ENCODE measurements around the gene FRRS1L.

FRRS1L gene

GRCh38 chr9:109166771-109167601 lies at the start of gene FRRS1L:
FRRS1L (minus strand) TSS chr9:109167249; CDS start chr9:109167138, 111 bp downstream.
- no peak for DNase-seq

GRCh38 chr9:109214414-109214813 lies 47.4 kb upstream of the FRRS1L start:
- DNase-seq, result no peak

- DNase-seq, result no peak
Observed at GRCh38 chr9:109213285-109214121, 46.5 kb upstream of the FRRS1L start.

GRCh38 chr9:109212768-109213167 lies 45.7 kb upstream of the FRRS1L start:
- DNase-seq, result no peak

GRCh38 chr9:109206670-109207069 lies 39.6 kb upstream of the FRRS1L start:
- DNase-seq, result no peak

GRCh38 chr9:109205526-109205925 lies 38.5 kb upstream of the FRRS1L start:
- DNase-seq, result no peak

GRCh38 chr9:109203761-109204360 lies 36.8 kb upstream of the FRRS1L start:
- DNase-seq, result no peak

GRCh38 chr9:109199676-109200075 lies 32.6 kb upstream of the FRRS1L start:
- no peak for DNase-seq

- no peak for DNase-seq
Observed at GRCh38 chr9:109198736-109199382, 31.8 kb upstream of the FRRS1L start.

- no peak for DNase-seq
Observed at GRCh38 chr9:109193974-109194556, 27.0 kb upstream of the FRRS1L start.

GRCh38 chr9:109192732-109193361 lies 25.8 kb upstream of the FRRS1L start:
- no peak for DNase-seq

GRCh38 chr9:109191746-109192145 lies 24.7 kb upstream of the FRRS1L start:
- no peak for DNase-seq

- no peak for DNase-seq
Observed at GRCh38 chr9:109190151-109190550, 23.1 kb upstream of the FRRS1L start.

- no peak for DNase-seq
Observed at GRCh38 chr9:109186857-109187520, 19.9 kb upstream of the FRRS1L start.

- DNase-seq, result no peak
Observed at GRCh38 chr9:109182940-109183798, 16.1 kb upstream of the FRRS1L start.

- DNase-seq, result no peak
Observed at GRCh38 chr9:109182550-109182939, 15.5 kb upstream of the FRRS1L start.

- DNase-seq, result no peak
Observed at GRCh38 chr9:109181284-109181683, 14.2 kb upstream of the FRRS1L start.

GRCh38 chr9:109179801-109180523 lies 12.9 kb upstream of the FRRS1L start:
- no peak for DNase-seq

- no peak for DNase-seq
Observed at GRCh38 chr9:109176963-109177362, 9.9 kb upstream of the FRRS1L start.

GRCh38 chr9:109176386-109176785 lies 9.3 kb upstream of the FRRS1L start:
- no peak for DNase-seq
